PFSK-1 (cell line): ENCODE measurements around the gene ICE2.

Source experiments
- POLR2AphosphoS5 ChIP-seq: IDR thresholded peaks from 2 replicates; pipeline ENCODE4 v1.6.1; 2012; ENCODE audit warnings: low read depth, mild to moderate bottlenecking, control low read depth, low read length, moderate library complexity
- SIN3A ChIP-seq: IDR thresholded peaks from 2 replicates; pipeline ENCODE4 v1.6.1; 2012; ENCODE audit warnings: mild to moderate bottlenecking, low read length, moderate library complexity, borderline replicate concordance; ENCODE audit not compliant: insufficient read depth
- TAF1 ChIP-seq: IDR thresholded peaks from 2 replicates; pipeline ENCODE4 v1.6.1; 2012; ENCODE audit warnings: low read length, control low read depth, borderline replicate concordance; ENCODE audit not compliant: insufficient read depth
- TF ChIP-seq, protein P1 (sequence below), 2 experiments: IDR thresholded peaks; 2 replicates each; pipeline versions ENCODE4 v1.6.1 to v1.8.0; 2011 to 2012; ENCODE audit warnings: low read depth in 2 of 2, low read length in 2 of 2, control low read depth in 1 of 2, inconsistent platforms in 1 of 2, mild to moderate bottlenecking in 1 of 2, moderate library complexity in 1 of 2; ENCODE audit not compliant: insufficient read depth in 1 of 2

DNA sequence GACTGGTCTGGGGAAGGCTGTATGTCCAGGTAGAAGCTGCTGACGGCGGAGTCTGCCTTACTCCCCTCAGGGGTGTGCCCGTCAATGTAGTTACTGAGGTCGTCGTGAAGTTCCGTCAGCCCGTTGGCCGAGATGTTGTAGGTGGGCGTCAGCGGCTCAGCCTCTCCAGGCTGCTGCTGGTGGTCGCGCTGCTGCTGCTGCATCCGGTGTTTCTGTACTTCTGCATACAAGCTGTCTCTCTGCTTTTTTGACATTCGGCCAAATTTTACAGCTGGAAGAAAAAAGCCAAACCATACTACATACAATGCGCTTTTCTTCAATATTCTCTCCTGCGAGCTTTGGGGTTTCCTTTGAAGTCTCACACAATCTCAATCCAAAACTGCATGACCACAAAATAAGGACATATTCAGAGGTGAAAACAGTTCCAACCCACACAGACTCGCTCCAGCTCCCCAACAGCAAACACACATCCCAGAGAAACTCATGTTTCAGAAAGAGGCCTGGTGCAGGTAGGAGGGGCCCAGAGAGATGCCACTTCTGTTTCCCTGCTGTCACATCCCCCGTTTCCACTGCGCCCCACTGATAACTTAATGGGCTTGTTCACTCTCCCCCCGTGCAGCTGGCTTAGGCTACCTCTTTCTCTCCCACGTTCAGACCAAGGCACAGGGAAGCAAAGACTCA is 32.5 kb upstream of the ICE2 start:
- TF ChIP-seq POLR2AphosphoS5 (no peak), TAF1 (no peak), SIN3A (no peak)
- TF ChIP-seq, protein P1, sequence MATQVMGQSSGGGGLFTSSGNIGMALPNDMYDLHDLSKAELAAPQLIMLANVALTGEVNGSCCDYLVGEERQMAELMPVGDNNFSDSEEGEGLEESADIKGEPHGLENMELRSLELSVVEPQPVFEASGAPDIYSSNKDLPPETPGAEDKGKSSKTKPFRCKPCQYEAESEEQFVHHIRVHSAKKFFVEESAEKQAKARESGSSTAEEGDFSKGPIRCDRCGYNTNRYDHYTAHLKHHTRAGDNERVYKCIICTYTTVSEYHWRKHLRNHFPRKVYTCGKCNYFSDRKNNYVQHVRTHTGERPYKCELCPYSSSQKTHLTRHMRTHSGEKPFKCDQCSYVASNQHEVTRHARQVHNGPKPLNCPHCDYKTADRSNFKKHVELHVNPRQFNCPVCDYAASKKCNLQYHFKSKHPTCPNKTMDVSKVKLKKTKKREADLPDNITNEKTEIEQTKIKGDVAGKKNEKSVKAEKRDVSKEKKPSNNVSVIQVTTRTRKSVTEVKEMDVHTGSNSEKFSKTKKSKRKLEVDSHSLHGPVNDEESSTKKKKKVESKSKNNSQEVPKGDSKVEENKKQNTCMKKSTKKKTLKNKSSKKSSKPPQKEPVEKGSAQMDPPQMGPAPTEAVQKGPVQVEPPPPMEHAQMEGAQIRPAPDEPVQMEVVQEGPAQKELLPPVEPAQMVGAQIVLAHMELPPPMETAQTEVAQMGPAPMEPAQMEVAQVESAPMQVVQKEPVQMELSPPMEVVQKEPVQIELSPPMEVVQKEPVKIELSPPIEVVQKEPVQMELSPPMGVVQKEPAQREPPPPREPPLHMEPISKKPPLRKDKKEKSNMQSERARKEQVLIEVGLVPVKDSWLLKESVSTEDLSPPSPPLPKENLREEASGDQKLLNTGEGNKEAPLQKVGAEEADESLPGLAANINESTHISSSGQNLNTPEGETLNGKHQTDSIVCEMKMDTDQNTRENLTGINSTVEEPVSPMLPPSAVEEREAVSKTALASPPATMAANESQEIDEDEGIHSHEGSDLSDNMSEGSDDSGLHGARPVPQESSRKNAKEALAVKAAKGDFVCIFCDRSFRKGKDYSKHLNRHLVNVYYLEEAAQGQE (IDR thresholded peaks at IDR 0.05; ENCODE audit: insufficient read depth in 1 of 2, low read depth in 2 of 2, low read length in 2 of 2), result no peak
